ENCODE data around the gene SARDH. TPM values are rescaled to one million over a fixed set of nuclear protein-coding genes. Genes with fewer than 3 reads are reported as not detected.
A peak's percentile ranks its signal among the peaks of the same experiment; 100 is the strongest.

The SARDH gene
- total and polyA plus RNA-seq, 2 donors from 2014 or later, result 4.6 to 12.0 TPM

GRCh38 chr9:133706307-133707050, 31.7 kb downstream of the SARDH start:
- peak overlapping the region in 1 of 2 donors; percentile 48 for H3K27ac ChIP-seq (ENCODE audit: low read depth in 2 of 2, low read length in 2 of 2)
- TF ChIP-seq CTCF (IDR thresholded peaks at IDR 0.05; ENCODE audit: borderline replicate concordance, extremely low read depth, insufficient read depth), result no peak

GRCh38 chr9:133705576-133705975, 32.6 kb downstream of the SARDH start:
- intact Hi-C loops (cut with DNase I), result no loop called here
- H3K9ac ChIP-seq (ENCODE audit: low read length in 3 of 3), result no peak overlapping the region
- H3K9me3 ChIP-seq (ENCODE audit: control insufficient read depth in 2 of 3, insufficient read depth in 1 of 3, low read length in 3 of 3), result no peaks in the 10 kb centered on the region
- H3K27me3 ChIP-seq (ENCODE audit: control insufficient read depth, insufficient read depth, low read length), result no peaks in the 10 kb centered on the region
- FAIRE-seq (no peak), DNase-seq (peak in 1 of 5 donors; percentile 45)
- no peak overlapping the region for H3K4me3 ChIP-seq (ENCODE audit: low read length in 3 of 3)
- no peak overlapping the region for H3K27ac ChIP-seq (ENCODE audit: low read depth in 2 of 2, low read length in 2 of 2)
- H3K4me1 ChIP-seq (ENCODE audit: control insufficient read depth in 2 of 3, insufficient read depth in 2 of 3, low read depth in 1 of 3, low read length in 3 of 3), result peaks cover 0 to 10% (median 0%) of the 10 kb centered on the region in 3 donors
- TF ChIP-seq CTCF (IDR thresholded peaks at IDR 0.05; ENCODE audit: borderline replicate concordance, extremely low read depth, insufficient read depth), result no peak
- no peaks in the 10 kb centered on the region for H3K36me3 ChIP-seq (ENCODE audit: control insufficient read depth in 2 of 3, insufficient read depth in 3 of 3, low read length in 3 of 3)

More at GRCh38 chr9:133706307-133707050, 31.7 kb downstream of the SARDH start:
- intact Hi-C loops (cut with DNase I), result no loop called here
- peaks cover 0 to 6% (median 0%) of the 10 kb centered on the region in 3 donors for H3K4me1 ChIP-seq (ENCODE audit: control insufficient read depth in 2 of 3, insufficient read depth in 2 of 3, low read depth in 1 of 3, low read length in 3 of 3)
- FAIRE-seq, result no peak
- H3K36me3 ChIP-seq (ENCODE audit: control insufficient read depth in 2 of 3, insufficient read depth in 3 of 3, low read length in 3 of 3), result no peaks in the 10 kb centered on the region
- H3K9me3 ChIP-seq (ENCODE audit: control insufficient read depth in 2 of 3, insufficient read depth in 1 of 3, low read length in 3 of 3), result no peaks in the 10 kb centered on the region
- DNase-seq, result peak in 1 of 5 donors; percentile 74
- no peak overlapping the region for H3K9ac ChIP-seq (ENCODE audit: low read length in 3 of 3)
- H3K27me3 ChIP-seq (ENCODE audit: control insufficient read depth, insufficient read depth, low read length), result no peaks in the 10 kb centered on the region
- no peak overlapping the region for H3K4me3 ChIP-seq (ENCODE audit: low read length in 3 of 3)

GRCh38 chr9:133704711-133705181, 33.4 kb downstream of the SARDH start:
- no peak overlapping the region for H3K9ac ChIP-seq (ENCODE audit: low read length in 3 of 3)
- no peaks in the 10 kb centered on the region for H3K27me3 ChIP-seq (ENCODE audit: control insufficient read depth, insufficient read depth, low read length)
- TF ChIP-seq CTCF (IDR thresholded peaks at IDR 0.05; ENCODE audit: borderline replicate concordance, extremely low read depth, insufficient read depth), result no peak
- intact Hi-C loops (cut with DNase I), result no loop called here
- no peaks in the 10 kb centered on the region for H3K9me3 ChIP-seq (ENCODE audit: control insufficient read depth in 2 of 3, insufficient read depth in 1 of 3, low read length in 3 of 3)
- no peak for FAIRE-seq
- H3K36me3 ChIP-seq (ENCODE audit: control insufficient read depth in 2 of 3, insufficient read depth in 3 of 3, low read length in 3 of 3), result no peaks in the 10 kb centered on the region
- H3K27ac ChIP-seq (ENCODE audit: low read depth in 2 of 2, low read length in 2 of 2), result no peak overlapping the region
- DNase-seq, result peak in 2 of 5 donors; percentile 44 to 72
- peaks cover 0 to 10% (median 0%) of the 10 kb centered on the region in 3 donors for H3K4me1 ChIP-seq (ENCODE audit: control insufficient read depth in 2 of 3, insufficient read depth in 2 of 3, low read depth in 1 of 3, low read length in 3 of 3)
- H3K4me3 ChIP-seq (ENCODE audit: low read length in 3 of 3), result no peak overlapping the region

Data from kidney (tissue), 14 donors.